ENCODE data around the gene STK11IP.

The STK11IP gene

DNA sequence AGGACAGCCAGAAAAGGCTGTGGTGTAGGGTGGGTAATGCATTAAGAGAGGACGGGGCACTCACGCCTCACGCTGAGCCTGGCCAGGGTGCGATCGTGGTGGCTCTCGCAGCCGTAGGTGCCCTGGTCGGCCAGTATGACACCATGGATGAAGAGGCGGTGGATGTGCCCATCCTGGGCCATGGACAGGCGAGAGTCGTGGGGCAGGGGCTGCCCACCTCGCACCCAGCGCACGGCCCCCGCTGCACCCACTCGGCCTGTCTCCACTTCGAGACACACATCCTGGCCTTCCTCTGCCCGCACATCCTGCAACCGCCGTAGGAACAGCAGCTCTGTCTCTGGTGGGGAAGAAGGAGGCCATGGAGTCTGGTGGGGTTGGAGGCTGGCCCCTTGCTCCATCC is 41.7 kb upstream of the STK11IP start:
- CTCF ChIA-PET = interaction anchor here (0.8 to 2.7 kb wide), 3 partner anchors 14 to 86 kb away, joined by 3 to 10 read pairs (median 4); no protein-coding TSS in a partner anchor
- POLR2A ChIA-PET = interaction anchor here (2.4 kb wide), 1 partner anchor 15 kb away, joined by 10 read pairs; the partner anchor contains the start of genes INHA and OBSL1
- H3K4me1 ChIP-seq (ENCODE audit: control insufficient read depth, insufficient read depth, low read length) = peaks cover 3% of the 10 kb centered on the region; the same call in 1 of the 2 replicates

DNA sequence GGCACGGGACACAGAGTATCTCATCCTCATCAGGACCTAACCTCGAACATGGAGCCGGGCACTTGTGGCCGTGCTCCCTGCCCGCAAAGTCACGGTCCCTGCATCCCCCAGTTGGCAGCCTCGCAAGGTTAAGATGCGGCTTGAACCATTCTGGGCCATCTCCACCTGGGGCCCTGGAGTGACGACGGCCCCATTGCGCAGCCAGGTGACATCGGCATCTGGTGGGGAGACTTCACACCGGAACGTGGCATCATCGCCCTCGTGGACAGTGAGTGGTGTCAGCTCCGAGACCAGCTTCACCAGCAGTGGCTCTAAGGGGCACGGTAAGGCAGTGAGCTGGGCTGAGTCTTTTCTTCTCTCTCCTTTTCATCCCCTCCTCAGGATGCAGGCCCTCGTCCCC is 41.2 kb upstream of the STK11IP start:
- Histone ChIP-seq H3K9me3 (ENCODE audit: control insufficient read depth, insufficient read depth, low read depth, low read length) (no peaks in the 10 kb centered on the region), H3K4me1 (ENCODE audit: control insufficient read depth, insufficient read depth, low read length) (peaks cover 3% of the 10 kb centered on the region; the same call in 1 of the 2 replicates), H3K36me3 (ENCODE audit: control insufficient read depth in 2 of 2, insufficient read depth in 1 of 2, low read length in 2 of 2) (peaks cover 0 to 44% of the 10 kb centered on the region in 2 experiments; a peak in 1 of 3 replicates), H3K4me3 (ENCODE audit: low read depth, low read length) (no peak overlapping the region), H3K27ac (ENCODE audit: extremely low read depth, low read depth, low read length) (no peak overlapping the region)
- POLR2A ChIA-PET = interaction anchor here (0.5 to 2.4 kb wide), 3 partner anchors 13 to 34 kb away, joined by 3 to 10 read pairs (median 5); partner anchors contain the start of genes CHPF, INHA, OBSL1 and TMEM198
- CTCF ChIA-PET = interaction anchor here (0.8 to 2.7 kb wide), 2 partner anchors 16 to 85 kb away, joined by 3 to 10 read pairs; no protein-coding TSS in a partner anchor
- TF ChIP-seq ZNF510 (tag by site-specific recombination; IDR thresholded peaks at IDR 0.05; ENCODE audit: insufficient replicate concordance) (no peak), SCRT1 (tag by site-specific recombination; IDR thresholded peaks at IDR 0.05; ENCODE audit: borderline replicate concordance) (no peak), ZNF747 (tag by site-specific recombination; IDR thresholded peaks at IDR 0.05) (no peak), RBAK (tag by site-specific recombination; IDR thresholded peaks at IDR 0.05) (no peak), ZNF555 (tag by site-specific recombination; conservative IDR thresholded peaks at IDR 0.05) (no peak), ZNF184 (tag by site-specific recombination; IDR thresholded peaks at IDR 0.05) (no peak), ZNF561 (tag by site-specific recombination; IDR thresholded peaks at IDR 0.05; ENCODE audit: borderline replicate concordance) (no peak), ZNF658 (tag by site-specific recombination; IDR thresholded peaks at IDR 0.05) (no peak), TRIM28 (IDR thresholded peaks at IDR 0.05; ENCODE audit: borderline replicate concordance, low read length) (no peak), ZNF707 (tag by site-specific recombination; IDR thresholded peaks at IDR 0.05) (no peak)
- TF ChIP-seq, protein P1, sequence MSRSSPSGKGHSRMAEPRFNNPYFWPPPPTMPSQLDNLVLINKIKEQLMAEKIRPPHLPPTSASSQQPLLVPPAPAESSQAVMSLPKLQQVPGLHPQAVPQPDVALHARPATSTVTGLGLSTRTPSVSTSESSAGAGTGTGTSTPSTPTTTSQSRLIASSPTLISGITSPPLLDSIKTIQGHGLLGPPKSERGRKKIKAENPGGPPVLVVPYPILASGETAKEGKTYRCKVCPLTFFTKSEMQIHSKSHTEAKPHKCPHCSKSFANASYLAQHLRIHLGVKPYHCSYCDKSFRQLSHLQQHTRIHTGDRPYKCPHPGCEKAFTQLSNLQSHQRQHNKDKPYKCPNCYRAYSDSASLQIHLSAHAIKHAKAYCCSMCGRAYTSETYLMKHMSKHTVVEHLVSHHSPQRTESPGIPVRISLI (tag by site-specific recombination; IDR thresholded peaks at IDR 0.05) = no peak
- TF ChIP-seq, protein P2, sequence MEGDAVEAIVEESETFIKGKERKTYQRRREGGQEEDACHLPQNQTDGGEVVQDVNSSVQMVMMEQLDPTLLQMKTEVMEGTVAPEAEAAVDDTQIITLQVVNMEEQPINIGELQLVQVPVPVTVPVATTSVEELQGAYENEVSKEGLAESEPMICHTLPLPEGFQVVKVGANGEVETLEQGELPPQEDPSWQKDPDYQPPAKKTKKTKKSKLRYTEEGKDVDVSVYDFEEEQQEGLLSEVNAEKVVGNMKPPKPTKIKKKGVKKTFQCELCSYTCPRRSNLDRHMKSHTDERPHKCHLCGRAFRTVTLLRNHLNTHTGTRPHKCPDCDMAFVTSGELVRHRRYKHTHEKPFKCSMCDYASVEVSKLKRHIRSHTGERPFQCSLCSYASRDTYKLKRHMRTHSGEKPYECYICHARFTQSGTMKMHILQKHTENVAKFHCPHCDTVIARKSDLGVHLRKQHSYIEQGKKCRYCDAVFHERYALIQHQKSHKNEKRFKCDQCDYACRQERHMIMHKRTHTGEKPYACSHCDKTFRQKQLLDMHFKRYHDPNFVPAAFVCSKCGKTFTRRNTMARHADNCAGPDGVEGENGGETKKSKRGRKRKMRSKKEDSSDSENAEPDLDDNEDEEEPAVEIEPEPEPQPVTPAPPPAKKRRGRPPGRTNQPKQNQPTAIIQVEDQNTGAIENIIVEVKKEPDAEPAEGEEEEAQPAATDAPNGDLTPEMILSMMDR (tag by site-specific recombination; IDR thresholded peaks at IDR 0.05) = no peak

More for the DNA sequence above, 41.7 kb upstream of the STK11IP start:
- peaks cover 0 to 39% of the 10 kb centered on the region in 2 experiments; a peak in 1 of 3 replicates for H3K36me3 ChIP-seq (ENCODE audit: control insufficient read depth in 2 of 2, insufficient read depth in 1 of 2, low read length in 2 of 2)
- no peak for TF ChIP-seq ZNF155 (tag by site-specific recombination; IDR thresholded peaks at IDR 0.05)
- TF ChIP-seq, protein P3, sequence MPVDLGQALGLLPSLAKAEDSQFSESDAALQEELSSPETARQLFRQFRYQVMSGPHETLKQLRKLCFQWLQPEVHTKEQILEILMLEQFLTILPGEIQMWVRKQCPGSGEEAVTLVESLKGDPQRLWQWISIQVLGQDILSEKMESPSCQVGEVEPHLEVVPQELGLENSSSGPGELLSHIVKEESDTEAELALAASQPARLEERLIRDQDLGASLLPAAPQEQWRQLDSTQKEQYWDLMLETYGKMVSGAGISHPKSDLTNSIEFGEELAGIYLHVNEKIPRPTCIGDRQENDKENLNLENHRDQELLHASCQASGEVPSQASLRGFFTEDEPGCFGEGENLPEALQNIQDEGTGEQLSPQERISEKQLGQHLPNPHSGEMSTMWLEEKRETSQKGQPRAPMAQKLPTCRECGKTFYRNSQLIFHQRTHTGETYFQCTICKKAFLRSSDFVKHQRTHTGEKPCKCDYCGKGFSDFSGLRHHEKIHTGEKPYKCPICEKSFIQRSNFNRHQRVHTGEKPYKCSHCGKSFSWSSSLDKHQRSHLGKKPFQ (tag by site-specific recombination; IDR thresholded peaks at IDR 0.05) = no peak
- no peak for TF ChIP-seq ZNF777 (tag by site-specific recombination; IDR thresholded peaks at IDR 0.05; ENCODE audit: borderline replicate concordance)
- TF ChIP-seq ZNF521 (tag by site-specific recombination; IDR thresholded peaks at IDR 0.05) = no peak
- no peak for TF ChIP-seq KLF7 (tag by site-specific recombination; IDR thresholded peaks at IDR 0.05; ENCODE audit: borderline replicate concordance)
- TF ChIP-seq ZIC2 (tag by site-specific recombination; IDR thresholded peaks at IDR 0.05) = no peak
- TF ChIP-seq, protein P4, sequence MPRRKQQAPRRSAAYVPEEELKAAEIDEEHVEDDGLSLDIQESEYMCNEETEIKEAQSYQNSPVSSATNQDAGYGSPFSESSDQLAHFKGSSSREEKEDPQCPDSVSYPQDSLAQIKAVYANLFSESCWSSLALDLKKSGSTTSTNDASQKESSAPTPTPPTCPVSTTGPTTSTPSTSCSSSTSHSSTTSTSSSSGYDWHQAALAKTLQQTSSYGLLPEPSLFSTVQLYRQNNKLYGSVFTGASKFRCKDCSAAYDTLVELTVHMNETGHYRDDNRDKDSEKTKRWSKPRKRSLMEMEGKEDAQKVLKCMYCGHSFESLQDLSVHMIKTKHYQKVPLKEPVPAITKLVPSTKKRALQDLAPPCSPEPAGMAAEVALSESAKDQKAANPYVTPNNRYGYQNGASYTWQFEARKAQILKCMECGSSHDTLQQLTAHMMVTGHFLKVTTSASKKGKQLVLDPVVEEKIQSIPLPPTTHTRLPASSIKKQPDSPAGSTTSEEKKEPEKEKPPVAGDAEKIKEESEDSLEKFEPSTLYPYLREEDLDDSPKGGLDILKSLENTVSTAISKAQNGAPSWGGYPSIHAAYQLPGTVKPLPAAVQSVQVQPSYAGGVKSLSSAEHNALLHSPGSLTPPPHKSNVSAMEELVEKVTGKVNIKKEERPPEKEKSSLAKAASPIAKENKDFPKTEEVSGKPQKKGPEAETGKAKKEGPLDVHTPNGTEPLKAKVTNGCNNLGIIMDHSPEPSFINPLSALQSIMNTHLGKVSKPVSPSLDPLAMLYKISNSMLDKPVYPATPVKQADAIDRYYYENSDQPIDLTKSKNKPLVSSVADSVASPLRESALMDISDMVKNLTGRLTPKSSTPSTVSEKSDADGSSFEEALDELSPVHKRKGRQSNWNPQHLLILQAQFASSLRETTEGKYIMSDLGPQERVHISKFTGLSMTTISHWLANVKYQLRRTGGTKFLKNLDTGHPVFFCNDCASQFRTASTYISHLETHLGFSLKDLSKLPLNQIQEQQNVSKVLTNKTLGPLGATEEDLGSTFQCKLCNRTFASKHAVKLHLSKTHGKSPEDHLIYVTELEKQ (tag by site-specific recombination; IDR thresholded peaks at IDR 0.05; ENCODE audit: borderline replicate concordance) = no peak
- TF ChIP-seq HOXD13 (CRISPR knock-in tag; IDR thresholded peaks at IDR 0.05; ENCODE audit: borderline replicate concordance) = no peak
- no peak for TF ChIP-seq ZNF132 (tag by site-specific recombination; IDR thresholded peaks at IDR 0.05; ENCODE audit: borderline replicate concordance)
- TF ChIP-seq, protein P5, sequence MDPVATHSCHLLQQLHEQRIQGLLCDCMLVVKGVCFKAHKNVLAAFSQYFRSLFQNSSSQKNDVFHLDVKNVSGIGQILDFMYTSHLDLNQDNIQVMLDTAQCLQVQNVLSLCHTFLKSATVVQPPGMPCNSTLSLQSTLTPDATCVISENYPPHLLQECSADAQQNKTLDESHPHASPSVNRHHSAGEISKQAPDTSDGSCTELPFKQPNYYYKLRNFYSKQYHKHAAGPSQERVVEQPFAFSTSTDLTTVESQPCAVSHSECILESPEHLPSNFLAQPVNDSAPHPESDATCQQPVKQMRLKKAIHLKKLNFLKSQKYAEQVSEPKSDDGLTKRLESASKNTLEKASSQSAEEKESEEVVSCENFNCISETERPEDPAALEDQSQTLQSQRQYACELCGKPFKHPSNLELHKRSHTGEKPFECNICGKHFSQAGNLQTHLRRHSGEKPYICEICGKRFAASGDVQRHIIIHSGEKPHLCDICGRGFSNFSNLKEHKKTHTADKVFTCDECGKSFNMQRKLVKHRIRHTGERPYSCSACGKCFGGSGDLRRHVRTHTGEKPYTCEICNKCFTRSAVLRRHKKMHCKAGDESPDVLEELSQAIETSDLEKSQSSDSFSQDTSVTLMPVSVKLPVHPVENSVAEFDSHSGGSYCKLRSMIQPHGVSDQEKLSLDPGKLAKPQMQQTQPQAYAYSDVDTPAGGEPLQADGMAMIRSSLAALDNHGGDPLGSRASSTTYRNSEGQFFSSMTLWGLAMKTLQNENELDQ (tag by site-specific recombination; IDR thresholded peaks at IDR 0.05; ENCODE audit: low read depth) = no peak
- no peak for TF ChIP-seq ZFP69B (tag by site-specific recombination; IDR thresholded peaks at IDR 0.05)
- TF ChIP-seq ZNF416 (tag by site-specific recombination; IDR thresholded peaks at IDR 0.05) = no peak
- TF ChIP-seq ZNF830 (tag by site-specific recombination; IDR thresholded peaks at IDR 0.05; ENCODE audit: low read depth) = no peak
- no peaks in the 10 kb centered on the region for H3K9me3 ChIP-seq (ENCODE audit: control insufficient read depth, insufficient read depth, low read depth, low read length)
- H3K4me3 ChIP-seq (ENCODE audit: low read depth, low read length) = no peak overlapping the region
- no peak overlapping the region for H3K27ac ChIP-seq (ENCODE audit: extremely low read depth, low read depth, low read length)

Data from HEK293 (cell line).